ENCODE measurements around the gene ERMARD.

ERMARD gene

GRCh38 chr6:169774347-169774746 is 22.9 kb downstream of the ERMARD start:
- H3K4me3 ChIP-seq (ENCODE audit: extremely low read depth, insufficient read depth, low read length, poor library complexity, severe bottlenecking), result no peak overlapping the region
- WGBS, 2 experiments (ENCODE audit: insufficient coverage in 2 of 2), result 93% methylated on average over 8 to 9 of the region's 9 CpGs
- no peaks in the 10 kb centered on the region for H3K9me3 ChIP-seq (ENCODE audit: control insufficient read depth, low read length)
- H3K36me3 ChIP-seq (ENCODE audit: control insufficient read depth, insufficient read depth, low read length), result peaks cover 32% of the 10 kb centered on the region
- no peaks in the 10 kb centered on the region for H3K4me1 ChIP-seq (ENCODE audit: control insufficient read depth, insufficient read depth, low read length, poor library complexity, severe bottlenecking)
- H3K27ac ChIP-seq (ENCODE audit: low read depth, low read length, severe bottlenecking), result no peak overlapping the region

GRCh38 chr6:169775321-169775720 is 23.9 kb downstream of the ERMARD start:
- H3K4me3 ChIP-seq (ENCODE audit: extremely low read depth, insufficient read depth, low read length, poor library complexity, severe bottlenecking), result no peak overlapping the region
- no peaks in the 10 kb centered on the region for H3K4me1 ChIP-seq (ENCODE audit: control insufficient read depth, insufficient read depth, low read length, poor library complexity, severe bottlenecking)
- H3K9me3 ChIP-seq (ENCODE audit: control insufficient read depth, low read length), result no peaks in the 10 kb centered on the region
- peaks cover 31% of the 10 kb centered on the region for H3K36me3 ChIP-seq (ENCODE audit: control insufficient read depth, insufficient read depth, low read length)
- 92 to 94% methylated on average over 7 to 10 of the region's 10 CpGs for WGBS, 2 experiments (ENCODE audit: insufficient coverage in 2 of 2)
- no peak overlapping the region for H3K27ac ChIP-seq (ENCODE audit: low read depth, low read length, severe bottlenecking)

GRCh38 chr6:169776379-169776778 is 25.0 kb downstream of the ERMARD start:
- Histone ChIP-seq H3K27ac (ENCODE audit: low read depth, low read length, severe bottlenecking) (no peak overlapping the region), H3K4me1 (ENCODE audit: control insufficient read depth, insufficient read depth, low read length, poor library complexity, severe bottlenecking) (no peaks in the 10 kb centered on the region), H3K9me3 (ENCODE audit: control insufficient read depth, low read length) (no peaks in the 10 kb centered on the region), H3K4me3 (ENCODE audit: extremely low read depth, insufficient read depth, low read length, poor library complexity, severe bottlenecking) (no peak overlapping the region), H3K36me3 (ENCODE audit: control insufficient read depth, insufficient read depth, low read length) (peaks cover 30% of the 10 kb centered on the region)
- WGBS, 2 experiments (ENCODE audit: insufficient coverage in 2 of 2), result 91 to 97% methylated on average over 7 to 10 of the region's 13 CpGs

GRCh38 chr6:169777896-169778295 is 26.5 kb downstream of the ERMARD start:
- WGBS, 2 experiments (ENCODE audit: insufficient coverage in 2 of 2), result 93 to 97% methylated on average over 5 to 6 of the region's 12 CpGs
- Histone ChIP-seq H3K9me3 (ENCODE audit: control insufficient read depth, low read length) (no peaks in the 10 kb centered on the region), H3K36me3 (ENCODE audit: control insufficient read depth, insufficient read depth, low read length) (peaks cover 20% of the 10 kb centered on the region), H3K4me3 (ENCODE audit: extremely low read depth, insufficient read depth, low read length, poor library complexity, severe bottlenecking) (no peak overlapping the region), H3K27ac (ENCODE audit: low read depth, low read length, severe bottlenecking) (no peak overlapping the region), H3K4me1 (ENCODE audit: control insufficient read depth, insufficient read depth, low read length, poor library complexity, severe bottlenecking) (no peaks in the 10 kb centered on the region)

- WGBS, 2 experiments (ENCODE audit: insufficient coverage in 2 of 2), result 97% methylated on average over 9 to 10 of the region's 12 CpGs
Observed at GRCh38 chr6:169778646-169779045, 27.2 kb downstream of the ERMARD start.

GRCh38 chr6:169779092-169779815 is 27.8 kb downstream of the ERMARD start:
- H3K27ac ChIP-seq (ENCODE audit: low read depth, low read length, severe bottlenecking), result no peak overlapping the region
- H3K9me3 ChIP-seq (ENCODE audit: control insufficient read depth, low read length), result no peaks in the 10 kb centered on the region
- H3K36me3 ChIP-seq (ENCODE audit: control insufficient read depth, insufficient read depth, low read length), result peaks cover 20% of the 10 kb centered on the region
- no peak overlapping the region for H3K4me3 ChIP-seq (ENCODE audit: extremely low read depth, insufficient read depth, low read length, poor library complexity, severe bottlenecking)
- WGBS, 2 experiments (ENCODE audit: insufficient coverage in 2 of 2), result 85 to 92% methylated on average over 5 to 6 of the region's 8 CpGs
- no peaks in the 10 kb centered on the region for H3K4me1 ChIP-seq (ENCODE audit: control insufficient read depth, insufficient read depth, low read length, poor library complexity, severe bottlenecking)

More at GRCh38 chr6:169778646-169779045, 27.2 kb downstream of the ERMARD start:
- no peaks in the 10 kb centered on the region for H3K9me3 ChIP-seq (ENCODE audit: control insufficient read depth, low read length)
- H3K27ac ChIP-seq (ENCODE audit: low read depth, low read length, severe bottlenecking), result no peak overlapping the region
- H3K36me3 ChIP-seq (ENCODE audit: control insufficient read depth, insufficient read depth, low read length), result peaks cover 20% of the 10 kb centered on the region
- H3K4me3 ChIP-seq (ENCODE audit: extremely low read depth, insufficient read depth, low read length, poor library complexity, severe bottlenecking), result no peak overlapping the region
- no peaks in the 10 kb centered on the region for H3K4me1 ChIP-seq (ENCODE audit: control insufficient read depth, insufficient read depth, low read length, poor library complexity, severe bottlenecking)

- peaks cover 20% of the 10 kb centered on the region for H3K36me3 ChIP-seq (ENCODE audit: control insufficient read depth, insufficient read depth, low read length)
- H3K9me3 ChIP-seq (ENCODE audit: control insufficient read depth, low read length), result no peaks in the 10 kb centered on the region
- no peak overlapping the region for H3K4me3 ChIP-seq (ENCODE audit: extremely low read depth, insufficient read depth, low read length, poor library complexity, severe bottlenecking)
- H3K27ac ChIP-seq (ENCODE audit: low read depth, low read length, severe bottlenecking), result no peak overlapping the region
- WGBS, 2 experiments (ENCODE audit: insufficient coverage in 2 of 2), result 87 to 91% methylated on average over 5 of the region's 5 CpGs
- no peaks in the 10 kb centered on the region for H3K4me1 ChIP-seq (ENCODE audit: control insufficient read depth, insufficient read depth, low read length, poor library complexity, severe bottlenecking)
Observed at GRCh38 chr6:169779896-169780295, 28.5 kb downstream of the ERMARD start.

- 98 to 100% methylated on average over 5 to 11 of the region's 11 CpGs for WGBS, 2 experiments (ENCODE audit: insufficient coverage in 2 of 2)
- H3K36me3 ChIP-seq (ENCODE audit: control insufficient read depth, insufficient read depth, low read length), result peaks cover 20% of the 10 kb centered on the region
- no peaks in the 10 kb centered on the region for H3K4me1 ChIP-seq (ENCODE audit: control insufficient read depth, insufficient read depth, low read length, poor library complexity, severe bottlenecking)
- H3K27ac ChIP-seq (ENCODE audit: low read depth, low read length, severe bottlenecking), result no peak overlapping the region
- no peaks in the 10 kb centered on the region for H3K9me3 ChIP-seq (ENCODE audit: control insufficient read depth, low read length)
- no peak overlapping the region for H3K4me3 ChIP-seq (ENCODE audit: extremely low read depth, insufficient read depth, low read length, poor library complexity, severe bottlenecking)
Observed at GRCh38 chr6:169780571-169781091, 29.2 kb downstream of the ERMARD start.

GRCh38 chr6:169782966-169783365 is 31.5 kb downstream of the ERMARD start:
- 93 to 95% methylated on average over 8 of the region's 8 CpGs for WGBS, 2 experiments (ENCODE audit: insufficient coverage in 2 of 2)
- no peak overlapping the region for H3K4me3 ChIP-seq (ENCODE audit: extremely low read depth, insufficient read depth, low read length, poor library complexity, severe bottlenecking)
- H3K4me1 ChIP-seq (ENCODE audit: control insufficient read depth, insufficient read depth, low read length, poor library complexity, severe bottlenecking), result no peaks in the 10 kb centered on the region
- H3K27ac ChIP-seq (ENCODE audit: low read depth, low read length, severe bottlenecking), result no peak overlapping the region
- H3K36me3 ChIP-seq (ENCODE audit: control insufficient read depth, insufficient read depth, low read length), result peaks cover 1% of the 10 kb centered on the region
- no peaks in the 10 kb centered on the region for H3K9me3 ChIP-seq (ENCODE audit: control insufficient read depth, low read length)

GRCh38 chr6:169783401-169783800 is 32.0 kb downstream of the ERMARD start:
- H3K27ac ChIP-seq (ENCODE audit: low read depth, low read length, severe bottlenecking), result no peak overlapping the region
- no peak overlapping the region for H3K4me3 ChIP-seq (ENCODE audit: extremely low read depth, insufficient read depth, low read length, poor library complexity, severe bottlenecking)
- no peaks in the 10 kb centered on the region for H3K9me3 ChIP-seq (ENCODE audit: control insufficient read depth, low read length)
- H3K36me3 ChIP-seq (ENCODE audit: control insufficient read depth, insufficient read depth, low read length), result no peaks in the 10 kb centered on the region
- H3K4me1 ChIP-seq (ENCODE audit: control insufficient read depth, insufficient read depth, low read length, poor library complexity, severe bottlenecking), result no peaks in the 10 kb centered on the region
- 95% methylated on average over 7 to 9 of the region's 9 CpGs for WGBS, 2 experiments (ENCODE audit: insufficient coverage in 2 of 2)
